H1 (cell line): ENCODE data around the gene DGUOK. TPM values are rescaled to one million over a fixed set of nuclear protein-coding genes. Genes with fewer than 3 reads are reported as not detected.

Source experiments
- CTCF ChIA-PET: fragments of 300-600 bp; sonication (Branson Sonifier 250); formaldehyde crosslinking; loops from one replicate; lab custom pipeline; 2021; ENCODE audit not compliant: partially characterized antibody; lab: Charles Lee
- POLR2A ChIA-PET: fragments of 300-600 bp; sonication (Branson Sonifier 250); formaldehyde crosslinking; loops from one replicate; lab custom pipeline; 2021; ENCODE audit warnings: inconsistent platforms; ENCODE audit not compliant: partially characterized antibody; lab: Charles Lee
- DNase-seq, 2 experiments: peaks; one replicate each; pipeline versions ENCODE4 v3.0.0 to v3.0.0-alpha.2; 2010 to 2022; ENCODE audit warnings: low spot score in 2 of 2, low read depth in 1 of 2, mixed read lengths in 1 of 2
- FAIRE-seq: peaks from 2 replicates; lab custom pipeline; 2011; peaks lifted over from hg19 to GRCh38; lab: Jason Lieb, UNC
- H2AFZ ChIP-seq: 2 replicates; pipeline ENCODE4 v1.8.1; 2012; ENCODE audit warnings: low read length, inconsistent platforms
- H2AK5ac ChIP-seq: 2 replicates; pipeline ENCODE4 v1.6.1; 2013; ENCODE audit warnings: low read depth, low read length
- H2BK120ac ChIP-seq: replicated peaks from 2 replicates; pipeline ENCODE3; 2013; ENCODE audit warnings: low read depth, low read length, inconsistent platforms
- H2BK12ac ChIP-seq: 2 replicates; pipeline ENCODE4 v1.6.1; 2013; ENCODE audit warnings: low read depth, low read length
- H2BK15ac ChIP-seq: 2 replicates; pipeline ENCODE4 v1.6.1; 2013; ENCODE audit warnings: low read length
- H2BK20ac ChIP-seq: 2 replicates; pipeline ENCODE4 v1.6.1; 2013; ENCODE audit warnings: low read length
- H2BK5ac ChIP-seq: 2 replicates; pipeline ENCODE4 v1.6.1; 2013; ENCODE audit warnings: low read depth, low read length
- H3K14ac ChIP-seq: 2 replicates; pipeline ENCODE4 v1.6.1; 2013; ENCODE audit warnings: inconsistent platforms; ENCODE audit not compliant: insufficient read length
- H3K18ac ChIP-seq: 2 replicates; pipeline ENCODE4 v1.6.1; 2013; ENCODE audit warnings: low read length; ENCODE audit errors: extremely low read depth
- H3K23ac ChIP-seq: 2 replicates; pipeline ENCODE4 v1.6.1; 2013; ENCODE audit warnings: inconsistent platforms; ENCODE audit not compliant: insufficient read length
- H3K23me2 ChIP-seq: 2 replicates; pipeline ENCODE4 v1.6.1; 2013; ENCODE audit warnings: low read depth, low read length
- H3K27ac ChIP-seq: 2 replicates; pipeline ENCODE4 v1.6.1; 2011; ENCODE audit warnings: low read depth, low read length, inconsistent platforms
- H3K27me3 ChIP-seq, 4 experiments: replicated peaks in 1 of 4; 1 replicate in 1 of 4; 2 replicates in 3 of 4; pipeline versions ENCODE4 v1.6.1 to v1.8.1; 2011 to 2013; ENCODE audit warnings: low read length in 3 of 4, mild to moderate bottlenecking in 3 of 4, inconsistent platforms in 2 of 4, mixed read lengths in 2 of 4, moderate library complexity in 1 of 4; ENCODE audit not compliant: control insufficient read depth in 3 of 4, insufficient read depth in 3 of 4; ENCODE audit errors: extremely low read depth in 1 of 4
- H3K36me3 ChIP-seq, 4 experiments: 2 replicates each; pipeline versions ENCODE4 v1.6.1 to v1.8.1; 2011 to 2013; ENCODE audit warnings: mild to moderate bottlenecking in 4 of 4, low read length in 3 of 4, moderate library complexity in 2 of 4, control low read depth in 1 of 4, inconsistent platforms in 1 of 4; ENCODE audit not compliant: insufficient read depth in 4 of 4, control insufficient read depth in 2 of 4
- H3K4ac ChIP-seq: replicated peaks from 2 replicates; pipeline ENCODE3; 2013; ENCODE audit warnings: low read length, low read depth, mixed read lengths, inconsistent platforms; ENCODE audit not compliant: insufficient read length
- H3K4me1 ChIP-seq, 4 experiments: replicated peaks in 1 of 4; 1 replicate in 1 of 4; 2 replicates in 3 of 4; pipeline versions ENCODE4 v1.6.1 to v1.8.1; 2011 to 2013; ENCODE audit warnings: low read length in 3 of 4, inconsistent platforms in 2 of 4, mixed read lengths in 1 of 4; ENCODE audit not compliant: insufficient read depth in 4 of 4, control insufficient read depth in 3 of 4
- H3K4me2 ChIP-seq, 2 experiments: 2 replicates each; pipeline versions ENCODE4 v1.6.1 to v1.8.1; 2011 to 2013; ENCODE audit warnings: low read depth in 2 of 2, low read length in 2 of 2, control low read depth in 1 of 2, inconsistent platforms in 1 of 2, mild to moderate bottlenecking in 1 of 2; ENCODE audit not compliant: insufficient read depth in 1 of 2
- H3K4me3 ChIP-seq, 4 experiments: fragments of 200-600, 300-600 bp in 1 of 4; sonication (generic), shearing (Covaris generic), sonication (Bioruptor Twin) in 1 of 4; 2 replicates each; pipeline versions ENCODE4 v1.5.1 to v1.8.1; 2011 to 2016; ENCODE audit warnings: low read length in 4 of 4, low read depth in 3 of 4, control low read depth in 2 of 4, inconsistent platforms in 2 of 4, mild to moderate bottlenecking in 2 of 4, mixed read lengths in 1 of 4, moderate library complexity in 1 of 4; ENCODE audit not compliant: insufficient read depth in 2 of 4; ENCODE audit errors: extremely low read depth in 1 of 4
- H3K56ac ChIP-seq: replicated peaks from 2 replicates; pipeline ENCODE3; 2013; ENCODE audit warnings: low read depth, mild to moderate bottlenecking, mixed read lengths, low read length, inconsistent platforms; ENCODE audit not compliant: insufficient read length
- H3K79me1 ChIP-seq: 2 replicates; pipeline ENCODE4 v1.6.1; 2013; ENCODE audit warnings: low read depth, low read length, control low read depth
- H3K79me2 ChIP-seq, 2 experiments: 2 replicates each; pipeline versions ENCODE4 v1.6.1 to v1.8.1; 2012 to 2013; ENCODE audit warnings: low read length in 2 of 2, mild to moderate bottlenecking in 2 of 2, inconsistent platforms in 1 of 2; ENCODE audit not compliant: insufficient read depth in 2 of 2, control insufficient read depth in 1 of 2
- H3K9ac ChIP-seq, 4 experiments: replicated peaks in 1 of 4; 1 replicate in 1 of 4; 2 replicates in 3 of 4; pipeline versions ENCODE4 v1.6.1 to v1.8.1; 2011 to 2013; ENCODE audit warnings: low read depth in 3 of 4, low read length in 3 of 4, control low read depth in 2 of 4, mild to moderate bottlenecking in 2 of 4, moderate library complexity in 2 of 4, inconsistent platforms in 1 of 4; ENCODE audit errors: extremely low read depth in 1 of 4
- H3K9me3 ChIP-seq, 2 experiments: 2 replicates each; pipeline versions ENCODE4 v1.6.1 to v1.8.1; 2012 to 2013; ENCODE audit warnings: mild to moderate bottlenecking in 2 of 2, moderate library complexity in 2 of 2, control low read depth in 1 of 2, inconsistent platforms in 1 of 2, low read depth in 1 of 2, low read length in 1 of 2, mixed read lengths in 1 of 2; ENCODE audit not compliant: insufficient read depth in 2 of 2
- H4K20me1 ChIP-seq, 2 experiments: replicated peaks in 1 of 2; 2 replicates each; pipeline versions ENCODE3 to v1.8.1; 2011 to 2013; ENCODE audit warnings: inconsistent platforms in 2 of 2, low read length in 2 of 2, mild to moderate bottlenecking in 1 of 2; ENCODE audit not compliant: insufficient read depth in 2 of 2, control insufficient read depth in 1 of 2
- H4K5ac ChIP-seq: 2 replicates; pipeline ENCODE4 v1.6.1; 2013; ENCODE audit warnings: low read length, low read depth, mixed read lengths, inconsistent platforms; ENCODE audit not compliant: insufficient read length
- H4K8ac ChIP-seq: 2 replicates; pipeline ENCODE4 v1.8.0; 2013; ENCODE audit warnings: mild to moderate bottlenecking, moderate library complexity, low read length, inconsistent platforms; ENCODE audit not compliant: insufficient read depth; ENCODE audit errors: extremely low read depth
- H4K91ac ChIP-seq: replicated peaks from 2 replicates; pipeline ENCODE3; 2013; ENCODE audit warnings: low read length, mixed read lengths, inconsistent platforms; ENCODE audit not compliant: insufficient read length
- KDM1A ChIP-seq: fragments of 200-600, 300-600 bp; sonication (generic); IDR thresholded peaks from 2 replicates; pipeline ENCODE4 v1.7.1; 2016; ENCODE audit warnings: mild to moderate bottlenecking, low read length, borderline replicate concordance
- SP1 ChIP-seq: IDR thresholded peaks from 2 replicates; pipeline ENCODE4 v1.6.1; 2011; ENCODE audit warnings: low read depth, low read length
- WGBS, 2 experiments: shearing (Covaris generic) in 1 of 2; methylation state at CpG; one replicate each; pipeline versions ENCODE4 v1.1.6 to v1.1.7; 2013 to 2015; ENCODE audit warnings: low lambda C conversion rate in 2 of 2, mixed read lengths in 2 of 2, inconsistent platforms in 1 of 2, low coverage in 1 of 2, missing lambda C conversion rate in 1 of 2; ENCODE audit not compliant: insufficient replicate concordance in 2 of 2, insufficient coverage in 1 of 2, insufficient read length in 1 of 2; ENCODE audit errors: extremely low coverage in 1 of 2, missing lambda C conversion rate in 1 of 2; 5-methylcytosine and 5-hydroxymethylcytosine counted together
- polyA plus RNA-seq, 7 experiments: library from polyadenylated mRNA; depleted of rRNA in 3 of 7; stranded (reverse) in 5 of 7; unstranded in 2 of 7; fragments of >200 nt in 5 of 7; fragments of 200-250 nt in 2 of 7; gene quantifications; 1 replicate in 5 of 7; 2 replicates in 1 of 7; 4 replicates in 1 of 7; pipeline versions ENCODE4 v1.2.1 to v1.2.3, GENCODE V29; 2011 to 2013; ENCODE audit warnings: missing spikeins in 2 of 7, mixed read lengths in 2 of 7
- total RNA-seq: library from RNA; stranded (reverse); fragmentation: NEBNext Ultra II Directional; extraction: Animal tissue kit (Norgen Biotek cat#: 25700); gene quantifications from 2 replicates; pipeline ENCODE4 v1.2.1, GENCODE V29; 2021
- TF ChIP-seq, protein P1 (sequence below): IDR thresholded peaks from 2 replicates; pipeline ENCODE4 v1.6.1; 2011; ENCODE audit warnings: low read depth, mild to moderate bottlenecking, low read length; ENCODE audit not compliant: insufficient read depth

The DGUOK gene
- total and polyA plus RNA-seq, 2 of the 8 experiments (the other 6 are each of a cell fraction or from before 2014, with no cell fraction given) = 110 to 168 TPM

DNA sequence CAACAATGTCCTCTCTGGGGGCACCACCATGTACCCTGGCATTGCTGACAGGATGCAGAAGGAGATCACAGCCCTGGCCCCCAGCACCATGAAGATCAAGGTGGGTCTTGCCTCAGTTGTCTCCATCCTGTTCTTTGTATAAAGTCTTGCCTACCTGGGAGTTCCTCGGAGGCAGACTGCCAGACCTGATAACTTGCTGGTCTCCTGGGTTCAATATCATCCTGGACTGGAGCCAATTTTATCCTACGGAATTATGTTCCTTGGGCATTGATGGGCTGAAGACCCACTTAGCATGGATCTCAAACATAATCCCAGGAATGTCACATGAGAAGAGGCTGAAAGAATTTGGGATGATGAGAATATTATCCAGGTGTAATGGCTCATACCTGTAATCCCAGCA, 10.0 kb upstream of the DGUOK start:
- H2BK20ac ChIP-seq = no peak overlapping the region
- no peak overlapping the region for H3K56ac ChIP-seq
- H3K23ac ChIP-seq = no peak overlapping the region
- H3K4me1 ChIP-seq = peaks cover 3 to 8% (median 5%) of the 10 kb centered on the region in 4 experiments; a peak in 6 of 7 replicates
- FAIRE-seq (no peak), DNase-seq (no peak)
- H3K9me3 ChIP-seq = no peaks in the 10 kb centered on the region
- H3K18ac ChIP-seq = no peak overlapping the region
- H3K23me2 ChIP-seq = no peaks in the 10 kb centered on the region
- H4K8ac ChIP-seq = no peak overlapping the region; the same call in 1 of the 2 replicates
- H3K27me3 ChIP-seq = no peaks in the 10 kb centered on the region
- H4K5ac ChIP-seq = no peak overlapping the region
- H2AFZ ChIP-seq = no peak overlapping the region
- no peak overlapping the region for H4K91ac ChIP-seq
- WGBS, 2 experiments = 43% methylated on average over 2 of the region's 2 CpGs; no CpG with 5 or more reads in 1 of the 2 experiments
- H3K4me3 ChIP-seq = no peak overlapping the region
- H3K36me3 ChIP-seq = no peaks in the 10 kb centered on the region
- H2BK120ac ChIP-seq = no peak overlapping the region
- H3K79me1 ChIP-seq = no peaks in the 10 kb centered on the region
- H2AK5ac ChIP-seq = no peak overlapping the region
- H2BK12ac ChIP-seq = no peak overlapping the region
- no peaks in the 10 kb centered on the region for H3K79me2 ChIP-seq
- H4K20me1 ChIP-seq = no peaks in the 10 kb centered on the region
- TF ChIP-seq SP1 (no peak), KDM1A (no peak)
- TF ChIP-seq, protein P1, sequence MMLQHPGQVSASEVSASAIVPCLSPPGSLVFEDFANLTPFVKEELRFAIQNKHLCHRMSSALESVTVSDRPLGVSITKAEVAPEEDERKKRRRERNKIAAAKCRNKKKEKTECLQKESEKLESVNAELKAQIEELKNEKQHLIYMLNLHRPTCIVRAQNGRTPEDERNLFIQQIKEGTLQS = no peak
- no peak overlapping the region for H3K4ac ChIP-seq
- no peak overlapping the region for H3K14ac ChIP-seq
- no peak overlapping the region for H3K27ac ChIP-seq
- H3K9ac ChIP-seq = no peak overlapping the region
- ChIA-PET CTCF (interaction anchor here (0.9 to 1.1 kb wide), 3 partner anchors 23 to 93 kb away, joined by 3 read pairs; no protein-coding TSS in a partner anchor), POLR2A (no interaction called here)
- H2BK5ac ChIP-seq = no peak overlapping the region
- no peak overlapping the region for H3K4me2 ChIP-seq
- H2BK15ac ChIP-seq = no peak overlapping the region
